ENCODE measurements around the gene FBXL14.

FBXL14 gene

DNA sequence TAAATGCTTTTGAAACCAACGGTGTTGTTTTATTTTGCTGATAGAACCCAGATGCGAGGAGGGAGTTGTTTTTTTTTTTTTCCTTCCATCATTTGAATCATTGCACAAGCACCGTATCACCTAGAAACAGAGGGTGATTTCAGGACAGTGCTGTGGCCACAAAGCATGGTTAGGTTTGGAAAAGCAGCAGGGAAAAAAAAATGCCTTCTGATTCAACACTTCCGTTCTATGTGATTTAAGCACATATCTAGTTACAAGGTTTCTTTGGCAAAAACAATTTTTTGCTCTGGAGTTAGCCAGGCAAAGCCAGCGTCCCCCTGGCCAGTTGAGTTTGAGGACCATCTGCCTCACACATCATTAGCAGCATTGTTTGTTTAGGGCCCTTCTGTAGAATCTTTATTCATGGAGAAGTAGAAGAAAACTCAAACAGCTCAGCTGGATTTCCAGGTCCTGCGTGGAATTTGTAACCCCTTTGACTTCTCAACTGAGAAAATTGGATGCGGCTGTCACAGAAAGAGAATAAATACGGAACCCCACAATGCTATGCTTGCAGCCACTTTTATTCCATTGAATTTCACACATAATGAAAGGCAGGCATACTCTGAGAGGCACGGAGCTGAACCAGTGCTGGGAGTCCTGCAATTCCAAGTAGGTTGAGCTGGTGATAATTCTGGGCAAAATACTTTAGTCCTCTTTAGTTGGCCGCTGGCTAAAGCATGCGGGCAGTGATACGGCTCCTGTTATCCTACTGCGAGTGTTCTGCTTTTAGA is 17.6 kb upstream of the FBXL14 start:
- H3K27me3 ChIP-seq: no peaks in the 10 kb centered on the region
- TF ChIP-seq, protein P1, sequence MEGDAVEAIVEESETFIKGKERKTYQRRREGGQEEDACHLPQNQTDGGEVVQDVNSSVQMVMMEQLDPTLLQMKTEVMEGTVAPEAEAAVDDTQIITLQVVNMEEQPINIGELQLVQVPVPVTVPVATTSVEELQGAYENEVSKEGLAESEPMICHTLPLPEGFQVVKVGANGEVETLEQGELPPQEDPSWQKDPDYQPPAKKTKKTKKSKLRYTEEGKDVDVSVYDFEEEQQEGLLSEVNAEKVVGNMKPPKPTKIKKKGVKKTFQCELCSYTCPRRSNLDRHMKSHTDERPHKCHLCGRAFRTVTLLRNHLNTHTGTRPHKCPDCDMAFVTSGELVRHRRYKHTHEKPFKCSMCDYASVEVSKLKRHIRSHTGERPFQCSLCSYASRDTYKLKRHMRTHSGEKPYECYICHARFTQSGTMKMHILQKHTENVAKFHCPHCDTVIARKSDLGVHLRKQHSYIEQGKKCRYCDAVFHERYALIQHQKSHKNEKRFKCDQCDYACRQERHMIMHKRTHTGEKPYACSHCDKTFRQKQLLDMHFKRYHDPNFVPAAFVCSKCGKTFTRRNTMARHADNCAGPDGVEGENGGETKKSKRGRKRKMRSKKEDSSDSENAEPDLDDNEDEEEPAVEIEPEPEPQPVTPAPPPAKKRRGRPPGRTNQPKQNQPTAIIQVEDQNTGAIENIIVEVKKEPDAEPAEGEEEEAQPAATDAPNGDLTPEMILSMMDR (IDR thresholded peaks at IDR 0.05): no peak
- no peaks in the 10 kb centered on the region for H3K36me3 ChIP-seq
- H3K4me3 ChIP-seq (ENCODE audit: low read depth in 1 of 2, low read length in 1 of 2): no peak overlapping the region
- peak overlapping the region; percentile 33 for H3K27ac ChIP-seq
- no peaks in the 10 kb centered on the region for H3K9me3 ChIP-seq
- H3K4me1 ChIP-seq (ENCODE audit: control insufficient read depth in 1 of 2, insufficient read depth in 1 of 2, low read depth in 1 of 2, low read length in 1 of 2): peaks cover 74 to 83% of the 10 kb centered on the region in 2 experiments

DNA sequence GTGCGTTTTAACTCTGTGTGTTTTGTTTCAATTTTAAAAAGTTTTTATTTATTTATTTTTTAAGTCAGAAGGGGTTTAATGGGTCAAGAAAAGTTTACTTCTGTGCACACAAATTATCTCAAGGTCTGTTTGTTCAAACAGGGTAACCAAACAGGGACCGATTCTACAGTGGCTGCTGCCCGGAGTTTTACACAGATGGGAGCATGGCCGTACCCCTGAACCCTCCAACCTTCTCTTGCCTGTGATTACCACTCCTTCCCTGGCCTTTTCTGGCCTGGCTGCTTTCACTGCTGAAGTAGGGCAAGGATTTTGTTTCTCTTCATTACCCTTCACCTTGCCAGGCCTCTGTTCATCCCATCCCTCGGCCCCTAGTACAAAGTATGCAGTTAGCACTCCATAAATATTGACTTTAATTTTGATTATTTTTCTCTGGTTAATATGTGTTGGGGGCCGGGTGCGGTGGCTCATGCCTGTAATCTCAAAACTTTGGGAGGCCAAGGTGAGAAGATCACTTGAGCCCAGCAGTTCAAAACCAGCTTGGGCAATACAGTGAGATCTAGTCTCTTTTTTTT is 15.8 kb upstream of the FBXL14 start:
- TF ChIP-seq, protein P1 (IDR thresholded peaks at IDR 0.05): no peak
- Histone ChIP-seq H3K4me1 (ENCODE audit: control insufficient read depth in 1 of 2, insufficient read depth in 1 of 2, low read depth in 1 of 2, low read length in 1 of 2) (peaks cover 72 to 79% of the 10 kb centered on the region in 2 experiments), H3K4me3 (ENCODE audit: low read depth in 1 of 2, low read length in 1 of 2) (no peak overlapping the region), H3K36me3 (no peaks in the 10 kb centered on the region), H3K9me3 (no peaks in the 10 kb centered on the region), H3K27me3 (no peaks in the 10 kb centered on the region), H3K27ac (peak overlapping the region; percentile 22)

DNA sequence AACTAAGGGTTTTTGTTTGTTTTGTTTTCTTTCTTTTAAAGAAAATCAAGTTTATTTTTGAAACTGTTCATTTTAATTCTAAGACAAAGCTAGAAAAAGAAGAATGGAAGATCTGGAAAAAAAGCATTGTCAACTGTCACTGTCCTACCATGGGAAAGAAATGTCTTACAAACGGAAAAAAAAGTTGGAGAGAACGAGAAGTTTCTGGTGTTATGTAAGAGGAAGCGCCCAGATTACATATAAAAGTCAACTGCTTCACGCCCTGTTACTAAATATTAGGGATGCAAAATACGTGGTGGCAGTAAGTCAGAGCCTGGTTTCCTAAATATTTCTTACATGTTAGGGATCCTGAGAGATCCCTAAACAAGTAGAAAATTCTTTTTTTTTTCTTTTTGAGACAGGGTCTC is 14.3 kb upstream of the FBXL14 start:
- Histone ChIP-seq H3K27me3 (no peaks in the 10 kb centered on the region), H3K4me3 (ENCODE audit: low read depth in 1 of 2, low read length in 1 of 2) (peak overlapping the region in 1 of 2 experiments; percentile 6), H3K27ac (peak overlapping the region; percentile 69), H3K36me3 (no peaks in the 10 kb centered on the region), H3K4me1 (ENCODE audit: control insufficient read depth in 1 of 2, insufficient read depth in 1 of 2, low read depth in 1 of 2, low read length in 1 of 2) (peaks cover 61 to 67% of the 10 kb centered on the region in 2 experiments), H3K9me3 (no peaks in the 10 kb centered on the region)
- TF ChIP-seq, protein P1 (IDR thresholded peaks at IDR 0.05): no peak

DNA sequence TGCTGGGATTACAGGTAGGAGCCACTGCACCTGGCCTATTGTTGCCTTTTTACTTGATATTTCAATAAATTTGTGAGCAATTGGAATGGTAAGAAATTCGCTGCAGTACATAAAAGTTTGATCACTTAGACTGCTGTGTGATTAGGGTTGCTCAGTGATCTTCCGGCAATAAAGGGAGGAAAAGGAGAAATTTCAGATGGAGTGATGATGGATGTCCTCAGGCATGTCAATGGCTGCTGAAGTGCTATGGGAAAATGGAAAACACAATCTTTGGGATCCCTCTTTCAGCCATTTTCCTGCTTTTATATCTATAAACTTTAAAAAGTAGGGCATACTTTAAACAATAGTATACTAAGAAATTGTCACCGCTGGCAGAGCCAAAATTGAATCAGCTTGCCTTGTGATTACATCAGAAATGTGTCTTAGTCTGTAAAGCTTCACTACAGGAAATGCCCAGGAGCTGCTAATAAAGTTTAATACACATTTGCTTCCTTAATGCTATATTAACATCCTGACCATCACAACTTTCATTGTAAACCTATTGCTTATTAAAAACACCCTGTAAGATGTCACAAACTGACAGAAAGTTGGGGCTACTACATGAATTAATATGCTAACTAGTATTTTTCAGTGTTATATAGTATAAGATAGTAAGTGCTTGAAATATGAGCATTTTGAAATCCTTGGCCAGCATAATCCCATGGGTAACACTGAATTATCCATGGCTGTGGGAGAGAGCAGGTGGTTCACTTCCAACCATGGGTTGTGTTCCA is 13.7 kb upstream of the FBXL14 start:
- no peaks in the 10 kb centered on the region for H3K36me3 ChIP-seq
- no peaks in the 10 kb centered on the region for H3K27me3 ChIP-seq
- TF ChIP-seq, protein P1 (IDR thresholded peaks at IDR 0.05): no peak
- H3K27ac ChIP-seq: peak overlapping the region; percentile 69
- no peaks in the 10 kb centered on the region for H3K9me3 ChIP-seq
- H3K4me3 ChIP-seq (ENCODE audit: low read depth in 1 of 2, low read length in 1 of 2): peak overlapping the region in 1 of 2 experiments; percentile 6
- peaks cover 61 to 66% of the 10 kb centered on the region in 2 experiments for H3K4me1 ChIP-seq (ENCODE audit: control insufficient read depth in 1 of 2, insufficient read depth in 1 of 2, low read depth in 1 of 2, low read length in 1 of 2)

DNA sequence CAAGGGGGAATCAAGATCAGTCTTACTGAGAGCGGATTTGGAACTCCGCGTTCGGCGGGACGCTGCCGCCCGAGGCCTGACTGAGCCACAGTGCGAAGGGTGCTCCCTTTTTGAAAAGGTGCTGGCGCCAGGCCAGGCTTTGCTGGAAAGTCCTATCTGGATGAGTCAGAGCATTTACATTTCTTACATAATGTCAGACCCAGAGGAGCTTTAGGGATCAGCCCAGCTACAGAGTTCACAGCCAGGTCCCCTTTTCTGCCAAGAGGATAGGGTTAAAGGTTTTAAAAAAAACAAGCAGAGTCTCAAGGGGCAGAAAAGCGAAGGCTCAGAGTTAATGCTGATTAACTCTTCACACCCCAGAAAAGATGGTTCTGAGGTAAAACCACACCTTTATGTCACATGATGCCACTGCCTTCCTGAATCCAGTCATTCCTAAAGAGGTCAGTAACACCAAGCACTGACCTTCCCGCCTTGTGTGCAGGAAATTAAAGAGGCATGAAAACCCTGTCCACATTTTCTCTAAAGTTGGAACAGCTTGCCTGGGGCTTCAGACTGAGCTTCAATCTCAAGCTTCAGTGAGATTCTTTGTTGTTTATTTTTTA is 11.7 kb upstream of the FBXL14 start:
- H3K4me1 ChIP-seq (ENCODE audit: control insufficient read depth in 1 of 2, insufficient read depth in 1 of 2, low read depth in 1 of 2, low read length in 1 of 2): peaks cover 58 to 64% of the 10 kb centered on the region in 2 experiments
- H3K9me3 ChIP-seq: no peaks in the 10 kb centered on the region
- no peaks in the 10 kb centered on the region for H3K27me3 ChIP-seq
- H3K4me3 ChIP-seq (ENCODE audit: low read depth in 1 of 2, low read length in 1 of 2): peak overlapping the region; percentile 65 to 69
- no peaks in the 10 kb centered on the region for H3K36me3 ChIP-seq
- TF ChIP-seq, protein P1 (IDR thresholded peaks at IDR 0.05): no peak
- H3K27ac ChIP-seq: peak overlapping the region; percentile 59

Measured in neutrophil (primary cell).